ENCODE data around the gene OSBP2. TPM values are rescaled to one million over a fixed set of nuclear protein-coding genes. Genes with fewer than 3 reads are reported as not detected.

The OSBP2 gene
- total RNA-seq, 2 experiments from 2014 or later: 1.2 to 1.6 TPM

- CTCF ChIA-PET: no interaction called here
- no peak for ATAC-seq (ENCODE audit: poor library complexity)
- TF ChIP-seq CTCF (IDR thresholded peaks at IDR 0.05): no peak
- Mint-ChIP-seq H3K27me3 (no peaks in the 10 kb centered on the region), H3K4me3 (no peak overlapping the region), H3K9me3 (peaks cover 2% of the 10 kb centered on the region), H3K27ac (no peak overlapping the region), H3K36me3 (ENCODE audit: low read depth) (peaks cover 22% of the 10 kb centered on the region), H3K4me1 (ENCODE audit: low read depth) (peaks cover 35% of the 10 kb centered on the region)
- peak in 1 of 14 experiments; percentile 10 for DNase-seq
- POLR2A ChIA-PET: no interaction called here
- H3K9me3 ChIP-seq (ENCODE audit: control insufficient read depth in 1 of 2, insufficient read depth in 1 of 2, low read length in 2 of 2): no peaks in the 10 kb centered on the region
- no peak overlapping the region for H3K27ac ChIP-seq (ENCODE audit: low read depth in 1 of 2, low read length in 2 of 2)
- H3K4me1 ChIP-seq (ENCODE audit: insufficient read depth, low read length): peaks cover 30% of the 10 kb centered on the region
- no peaks in the 10 kb centered on the region for H3K27me3 ChIP-seq (ENCODE audit: control insufficient read depth in 1 of 2, insufficient read depth in 2 of 2, low read length in 2 of 2)
- intact Hi-C loops (cut with DNase I, micrococcal nuclease): no loop called here
- H3K36me3 ChIP-seq (ENCODE audit: insufficient read depth, low read length): peaks cover 14% of the 10 kb centered on the region
- no peak overlapping the region for H3K4me3 ChIP-seq (ENCODE audit: low read length)
Observed at GRCh38 chr22:30892731-30893221, 198.1 kb downstream of the OSBP2 start.

- H3K27me3 Mint-ChIP-seq: no peaks in the 10 kb centered on the region
- no peak overlapping the region for H3K4me3 ChIP-seq (ENCODE audit: low read length)
- DNase-seq: peak in 3 of 14 experiments; percentile 6 to 19 (median 12)
- H3K9me3 ChIP-seq (ENCODE audit: control insufficient read depth in 1 of 2, insufficient read depth in 1 of 2, low read length in 2 of 2): no peaks in the 10 kb centered on the region
- no peak for TF ChIP-seq CTCF (IDR thresholded peaks at IDR 0.05)
- peak overlapping the region; percentile 59 for H3K4me3 Mint-ChIP-seq
- intact Hi-C loops (cut with DNase I, micrococcal nuclease): no loop called here
- H3K4me1 Mint-ChIP-seq (ENCODE audit: low read depth): peaks cover 35% of the 10 kb centered on the region
- H3K27ac ChIP-seq (ENCODE audit: low read depth in 1 of 2, low read length in 2 of 2): peak overlapping the region in 1 of 2 donors; percentile 0
- H3K9me3 Mint-ChIP-seq: peaks cover 2% of the 10 kb centered on the region
- ChIA-PET CTCF (no interaction called here), POLR2A (interaction anchor here (0.8 kb wide), 1 partner anchor 214 kb away, joined by 3 read pairs; the partner anchor contains the start of gene SELENOM)
- H3K27ac Mint-ChIP-seq: peak overlapping the region; percentile 86
- peaks cover 30% of the 10 kb centered on the region for H3K4me1 ChIP-seq (ENCODE audit: insufficient read depth, low read length)
- ATAC-seq (ENCODE audit: poor library complexity): no peak
- no peaks in the 10 kb centered on the region for H3K27me3 ChIP-seq (ENCODE audit: control insufficient read depth in 1 of 2, insufficient read depth in 2 of 2, low read length in 2 of 2)
- peaks cover 10% of the 10 kb centered on the region for H3K36me3 ChIP-seq (ENCODE audit: insufficient read depth, low read length)
- H3K36me3 Mint-ChIP-seq (ENCODE audit: low read depth): peaks cover 25% of the 10 kb centered on the region
Observed at GRCh38 chr22:30893434-30894370, 199.0 kb downstream of the OSBP2 start.

GRCh38 chr22:30894371-30894740 lies 199.7 kb downstream of the OSBP2 start:
- Mint-ChIP-seq H3K9me3 (peaks cover 2% of the 10 kb centered on the region), H3K4me3 (peak overlapping the region; percentile 59), H3K27ac (peak overlapping the region; percentile 86), H3K36me3 (ENCODE audit: low read depth) (peaks cover 24% of the 10 kb centered on the region), H3K4me1 (ENCODE audit: low read depth) (peaks cover 35% of the 10 kb centered on the region), H3K27me3 (no peaks in the 10 kb centered on the region)
- ATAC-seq (ENCODE audit: poor library complexity): no peak
- intact Hi-C loops (cut with DNase I, micrococcal nuclease): no loop called here
- peaks cover 3 to 4% of the 10 kb centered on the region in 2 experiments for H3K9me3 ChIP-seq (ENCODE audit: control insufficient read depth in 1 of 2, insufficient read depth in 1 of 2, low read length in 2 of 2)
- H3K4me3 ChIP-seq (ENCODE audit: low read length): no peak overlapping the region
- no peaks in the 10 kb centered on the region for H3K27me3 ChIP-seq (ENCODE audit: control insufficient read depth in 1 of 2, insufficient read depth in 2 of 2, low read length in 2 of 2)
- peak overlapping the region in 1 of 2 donors; percentile 0 for H3K27ac ChIP-seq (ENCODE audit: low read depth in 1 of 2, low read length in 2 of 2)
- DNase-seq: no peak
- TF ChIP-seq CTCF (IDR thresholded peaks at IDR 0.05): no peak
- H3K36me3 ChIP-seq (ENCODE audit: insufficient read depth, low read length): peaks cover 5% of the 10 kb centered on the region
- CTCF ChIA-PET: no interaction called here
- peaks cover 30% of the 10 kb centered on the region for H3K4me1 ChIP-seq (ENCODE audit: insufficient read depth, low read length)
- POLR2A ChIA-PET: interaction anchor here (0.8 kb wide), 1 partner anchor 213 kb away, joined by 3 read pairs; the partner anchor contains the start of gene SELENOM
